GM21717 (cell line): ENCODE data around the gene EEF2KMT.
"Not testable (repeated sequence)": the region's sequence is repeated elsewhere in the genome, so short reads cannot be mapped to it uniquely, and the experiment has no call there.

ENCODE experiments used
- ATAC-seq: cut with Tn5 transposase; IDR thresholded peaks from one replicate; pipeline ENCODE4 v1.9.1; 2021; ENCODE audit warnings: mild to moderate bottlenecking, moderate library complexity; ENCODE audit not compliant: unreplicated experiment

The EEF2KMT gene, protein sequence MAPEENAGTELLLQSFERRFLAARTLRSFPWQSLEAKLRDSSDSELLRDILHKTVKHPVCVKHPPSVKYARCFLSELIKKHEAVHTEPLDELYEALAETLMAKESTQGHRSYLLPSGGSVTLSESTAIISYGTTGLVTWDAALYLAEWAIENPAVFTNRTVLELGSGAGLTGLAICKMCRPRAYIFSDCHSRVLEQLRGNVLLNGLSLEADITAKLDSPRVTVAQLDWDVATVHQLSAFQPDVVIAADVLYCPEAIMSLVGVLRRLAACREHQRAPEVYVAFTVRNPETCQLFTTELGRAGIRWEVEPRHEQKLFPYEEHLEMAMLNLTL

DNA sequence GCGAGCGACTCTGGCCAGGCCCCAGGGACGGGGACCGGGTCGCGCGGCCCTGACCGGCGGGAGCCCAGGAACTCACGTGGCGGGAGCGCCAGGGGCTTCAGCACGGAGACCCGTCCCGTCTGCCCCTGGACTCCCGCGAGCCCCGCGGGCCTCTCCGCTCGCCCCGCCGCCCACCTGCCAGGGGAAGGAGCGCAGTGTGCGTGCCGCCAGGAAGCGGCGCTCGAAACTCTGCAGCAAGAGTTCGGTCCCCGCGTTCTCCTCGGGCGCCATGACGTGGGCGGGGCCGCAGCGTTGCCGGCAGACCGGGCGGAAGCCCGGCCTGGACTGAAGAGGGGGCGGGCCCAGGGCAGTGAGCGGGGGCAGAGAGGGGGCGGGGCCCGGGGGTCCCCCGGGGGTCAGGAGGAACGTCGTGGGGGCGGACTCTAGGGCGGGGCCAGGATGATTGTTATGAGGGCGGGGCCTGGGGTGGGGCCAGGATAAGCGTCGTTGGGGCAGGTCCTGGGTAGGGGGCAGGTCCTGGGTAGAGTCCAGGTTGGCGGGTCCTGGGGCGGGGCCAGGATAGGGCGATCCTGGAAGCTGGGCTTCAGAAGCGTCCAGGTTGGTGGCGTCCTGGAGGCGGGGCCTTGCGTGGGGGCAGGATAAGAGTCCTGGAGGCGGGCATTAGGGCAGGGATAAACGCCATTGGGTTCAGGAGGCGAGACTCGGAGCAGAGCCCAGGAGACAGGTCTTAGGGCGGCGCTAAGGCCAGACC lies at the start of gene EEF2KMT:
Gene EEF2KMT, minus strand, starts transcription at position 326 of the 751 bp plus-strand sequence. Its CDS starts 56 bp downstream, at position 270.
- ATAC-seq, result peak; percentile 93

DNA sequence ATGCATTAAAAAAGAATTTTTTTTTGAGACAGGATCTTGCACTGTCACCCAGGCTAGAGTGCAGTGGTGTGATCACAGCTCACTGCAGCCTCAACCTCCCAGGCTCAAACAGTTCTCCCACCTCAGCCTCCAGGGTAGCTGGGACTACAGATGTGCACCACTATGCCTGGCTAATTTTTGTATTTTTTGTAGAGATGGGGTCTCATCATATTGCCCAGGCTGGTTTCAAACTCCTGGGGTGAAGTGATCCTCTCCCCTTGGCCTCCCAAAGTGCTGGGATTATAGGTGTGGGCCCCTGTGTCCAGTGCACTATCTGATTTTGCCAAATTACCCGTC lies 47.0 kb upstream of the EEF2KMT start:
- ATAC-seq, result not testable (repeated sequence)

DNA sequence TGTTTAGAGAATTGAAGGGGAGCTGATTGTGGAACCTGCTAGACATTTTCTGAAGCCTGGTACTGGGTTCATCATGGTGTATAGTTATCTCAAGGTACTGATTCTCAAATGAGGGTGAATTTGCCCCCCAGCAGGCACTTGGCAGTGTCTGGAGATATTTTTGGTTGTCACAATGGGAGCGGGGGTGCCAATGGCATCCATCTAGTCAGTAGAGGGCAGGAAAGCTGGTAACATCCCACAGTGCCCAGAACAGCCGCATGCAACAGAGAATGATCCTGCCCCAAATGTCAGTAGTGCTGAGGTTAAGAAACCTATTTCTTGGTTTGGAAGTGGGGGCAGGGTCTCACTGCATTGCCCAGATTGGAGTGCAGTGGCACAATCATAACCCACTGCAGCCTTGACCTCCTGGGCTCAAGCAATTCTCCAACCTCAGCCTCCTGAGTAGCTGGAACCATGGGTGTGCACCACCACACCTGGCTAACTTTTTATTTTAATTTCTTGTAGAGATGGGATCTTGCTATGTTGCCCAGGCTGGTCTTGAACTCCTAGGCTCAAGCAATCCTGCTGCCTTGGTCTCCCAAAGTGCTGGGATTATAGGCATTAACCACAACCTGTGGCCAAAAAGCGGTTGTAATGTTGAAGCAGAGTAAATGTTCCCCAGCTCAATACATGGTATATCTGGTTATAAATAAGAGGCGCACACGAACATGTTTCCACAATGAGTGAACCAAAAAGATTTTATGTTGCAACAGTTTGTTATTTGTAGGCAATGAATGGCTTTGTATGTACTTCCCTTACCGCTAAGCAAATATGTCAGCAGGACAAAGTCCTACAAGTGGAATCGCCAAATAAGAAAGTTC lies 46.4 kb upstream of the EEF2KMT start:
- ATAC-seq, result no peak

- ATAC-seq, result not testable (repeated sequence)
Measured at GRCh38 chr16:5140151-5140550, 42.6 kb upstream of the EEF2KMT start.

GRCh38 chr16:5134739-5135452 lies 37.3 kb upstream of the EEF2KMT start:
- not testable (repeated sequence) for ATAC-seq

DNA sequence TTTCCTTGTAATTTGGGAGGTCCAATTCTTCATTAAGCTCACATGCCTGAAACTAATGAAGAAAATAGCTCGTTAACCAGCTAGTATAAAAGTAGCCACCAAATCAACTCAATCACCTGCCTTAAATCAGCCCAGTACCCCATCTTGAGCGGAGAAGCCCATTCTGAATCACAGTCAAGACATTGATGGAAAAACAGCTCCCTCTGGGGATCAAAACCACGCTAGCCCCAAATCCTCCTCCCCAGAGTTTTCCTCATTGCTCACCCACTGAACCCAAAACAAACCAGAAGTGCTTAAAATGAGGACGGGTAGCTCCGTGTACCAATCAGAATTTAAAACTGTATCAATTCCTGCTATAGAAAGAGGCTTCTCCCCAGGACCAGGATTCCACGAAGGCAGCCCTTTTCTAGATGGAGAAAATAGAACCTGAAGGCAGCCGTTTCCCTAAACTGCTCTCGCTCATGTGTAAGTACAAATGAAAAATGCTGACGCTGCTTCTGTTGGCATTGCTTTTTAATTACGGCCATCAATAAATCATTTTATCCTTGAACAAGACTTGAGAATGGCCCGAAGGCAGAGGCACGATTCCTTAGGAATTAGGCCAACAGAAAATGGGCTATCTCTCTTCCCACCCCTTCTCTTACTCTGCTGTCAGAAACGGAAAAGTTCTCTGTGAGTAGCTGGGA lies 35.5 kb upstream of the EEF2KMT start:
- ATAC-seq, result not testable (repeated sequence)

DNA sequence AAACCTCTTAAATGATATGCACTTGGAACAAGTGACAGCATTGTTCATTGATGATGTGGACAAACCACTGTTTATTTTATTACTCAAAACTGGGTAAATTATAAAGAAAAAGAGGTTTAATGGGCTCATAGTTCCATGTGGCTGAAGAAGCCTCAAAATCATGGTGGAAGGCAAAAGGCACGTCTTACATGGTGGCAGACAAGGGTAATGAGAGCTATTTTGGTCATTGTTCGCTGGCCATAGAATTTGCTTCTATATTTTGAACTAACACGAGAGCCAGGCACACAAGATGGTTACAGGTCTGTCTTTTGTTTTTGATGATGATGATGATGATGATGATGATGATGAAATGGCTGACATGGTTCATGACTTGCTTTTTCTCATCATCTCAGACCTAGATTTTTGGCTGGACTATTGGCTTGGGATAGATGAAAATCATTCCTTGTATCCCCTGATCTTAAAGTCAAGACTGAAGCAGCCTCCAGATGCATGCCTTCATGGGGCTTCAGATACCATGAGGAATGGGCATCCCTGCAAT lies 33.9 kb upstream of the EEF2KMT start:
- not testable (repeated sequence) for ATAC-seq

GRCh38 chr16:5117300-5118087 lies 19.9 kb upstream of the EEF2KMT start:
- not testable (repeated sequence) for ATAC-seq

GRCh38 chr16:5116780-5117295 lies 19.2 kb upstream of the EEF2KMT start:
- ATAC-seq, result not testable (repeated sequence)

DNA sequence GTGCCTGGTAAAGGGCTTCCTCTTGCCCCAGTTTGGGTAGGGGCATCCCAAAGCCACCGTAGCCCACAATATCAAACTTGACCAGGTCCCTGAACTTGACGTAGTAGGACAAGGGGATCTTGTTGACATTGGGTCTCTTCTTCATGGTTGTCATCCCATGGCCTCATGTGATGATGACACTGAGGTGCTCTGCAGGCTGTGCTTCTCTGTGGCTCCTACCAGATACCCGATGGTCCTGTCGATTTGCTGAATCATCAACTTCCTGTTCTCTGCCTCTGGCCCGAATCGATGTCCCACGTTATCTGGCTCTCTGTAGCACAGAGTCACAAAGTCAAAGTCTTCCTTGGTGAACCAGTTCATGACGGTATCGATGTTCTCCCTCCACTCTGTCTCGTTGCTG lies 13.3 kb upstream of the EEF2KMT start:
- not testable (repeated sequence) for ATAC-seq

DNA sequence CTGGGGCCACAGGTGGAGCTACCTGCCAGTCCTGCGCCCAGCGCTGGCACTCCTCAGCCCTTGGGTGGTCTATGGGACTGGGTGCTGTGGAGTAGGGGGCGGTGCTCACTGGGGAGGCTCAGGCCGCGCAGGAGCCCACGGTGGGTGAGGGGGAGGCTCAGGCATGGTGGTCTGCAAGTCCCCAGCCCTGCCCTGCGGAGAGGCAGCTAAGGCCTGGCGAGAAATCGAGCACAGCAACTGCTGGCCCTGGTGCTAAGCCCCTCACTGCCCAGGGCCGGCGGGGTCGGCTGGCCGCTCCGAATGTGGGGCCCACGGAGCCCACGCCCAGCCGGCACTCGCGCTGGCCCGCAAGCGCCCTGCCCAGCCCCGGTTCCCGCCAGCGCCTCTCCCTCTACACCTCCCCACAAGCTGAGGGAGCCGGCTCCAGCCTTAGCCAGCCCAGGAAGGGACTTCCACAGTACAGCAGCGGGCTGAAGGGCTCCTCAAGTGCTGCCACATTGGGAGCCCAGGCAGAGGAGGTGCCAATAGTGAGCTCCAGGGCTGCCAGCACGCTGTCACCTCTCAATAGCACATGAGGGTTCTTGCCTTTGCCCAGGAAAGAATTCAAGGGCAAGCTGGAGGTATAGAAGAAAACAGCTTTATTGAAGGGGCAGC lies 11.0 kb upstream of the EEF2KMT start:
- ATAC-seq, result no peak

DNA sequence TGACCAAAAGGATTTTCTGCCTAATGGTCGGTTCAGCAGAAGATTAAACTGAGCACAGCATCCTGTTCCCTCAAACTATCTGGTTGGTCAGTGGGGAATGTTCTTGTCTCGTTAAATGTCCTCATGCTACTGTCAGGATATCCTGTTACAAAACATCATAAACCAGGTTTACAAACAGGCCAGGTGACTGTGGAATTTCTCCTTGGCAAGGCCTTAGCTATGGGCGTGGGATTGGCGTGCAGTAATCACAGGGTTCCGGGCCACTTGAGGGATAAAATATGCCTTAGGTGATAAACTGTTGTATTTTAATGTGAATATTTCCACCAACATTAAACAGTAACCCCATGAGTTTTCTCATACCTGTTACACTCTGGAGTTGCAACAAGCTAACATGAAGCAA lies 7.4 kb upstream of the EEF2KMT start:
- not testable (repeated sequence) for ATAC-seq

DNA sequence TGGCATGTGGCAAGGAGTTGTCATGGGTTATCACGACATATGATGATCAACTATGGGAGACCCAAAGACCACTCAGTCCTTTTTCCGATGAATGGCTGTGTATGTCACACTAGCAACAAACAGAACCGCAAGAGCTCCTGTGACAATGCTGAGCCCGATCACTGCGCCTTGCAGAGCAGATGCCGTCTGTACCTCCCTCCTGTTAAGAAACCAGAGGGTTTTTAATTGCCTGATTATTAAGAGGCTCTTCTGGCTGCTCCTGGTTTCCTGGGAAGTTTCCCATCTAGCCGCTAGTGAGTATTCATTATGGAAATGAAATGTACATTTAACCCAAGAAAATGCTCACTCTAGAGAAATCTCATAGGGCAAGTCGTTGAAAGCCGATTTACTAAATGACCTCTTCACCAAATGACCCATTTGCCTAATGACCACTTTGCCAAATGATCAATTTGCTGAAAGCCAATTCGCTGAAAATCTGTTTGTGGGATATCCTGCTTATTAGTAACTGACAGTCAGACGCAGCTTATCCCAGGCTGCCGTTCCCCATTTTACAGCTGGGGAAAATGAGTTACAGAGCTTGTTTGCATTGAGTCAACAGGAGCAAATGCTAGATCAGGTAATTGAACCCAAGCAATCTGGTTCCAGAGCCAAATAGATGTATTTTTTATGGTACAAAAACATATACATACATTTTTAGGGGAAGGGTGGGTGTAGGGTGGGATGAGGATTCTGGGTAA lies 5.9 kb upstream of the EEF2KMT start:
- ATAC-seq, result not testable (repeated sequence)

DNA sequence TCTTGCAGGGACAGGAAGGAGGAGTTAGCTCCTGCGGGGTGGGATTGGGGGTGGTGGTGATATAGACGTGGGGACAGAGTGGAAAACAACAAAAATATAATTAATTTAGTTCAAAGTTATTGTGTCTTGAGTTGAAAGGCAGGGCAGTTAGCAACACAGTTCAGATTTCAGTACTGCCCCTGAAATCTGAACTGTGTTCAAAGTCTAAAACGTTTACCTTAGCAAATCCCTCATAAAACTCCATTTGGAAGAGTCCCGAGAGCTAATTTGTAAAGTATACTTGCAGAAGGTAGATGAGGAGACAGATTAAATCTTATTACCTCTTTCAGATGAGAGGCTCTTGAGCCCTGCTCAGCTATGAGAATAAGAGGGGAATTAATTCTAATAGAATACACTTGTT lies 1.6 kb upstream of the EEF2KMT start:
- not testable (repeated sequence) for ATAC-seq

GRCh38 chr16:5098221-5099159 lies 895 bp upstream of the EEF2KMT start:
- peak; percentile 76 for ATAC-seq

GRCh38 chr16:5097061-5097469 lies 530 bp downstream of the EEF2KMT start:
- not testable (repeated sequence) for ATAC-seq
